ENCODE results near the gene FMN2.

- TF ChIP-seq CTCF (IDR thresholded peaks at IDR 0.05) (no peak), POLR2AphosphoS5 (IDR thresholded peaks at IDR 0.05) (no peak)
Observed at GRCh38 chr1:240287722-240288121, 196.0 kb downstream of the FMN2 start.
